ENCODE data around the gene GLIPR2. TPM values are rescaled to one million over a fixed set of nuclear protein-coding genes. Genes with fewer than 3 reads are reported as not detected.

The GLIPR2 gene
- total and polyA plus RNA-seq, 10 donors, result 25.2 to 72.1 (median 37.0) TPM

DNA sequence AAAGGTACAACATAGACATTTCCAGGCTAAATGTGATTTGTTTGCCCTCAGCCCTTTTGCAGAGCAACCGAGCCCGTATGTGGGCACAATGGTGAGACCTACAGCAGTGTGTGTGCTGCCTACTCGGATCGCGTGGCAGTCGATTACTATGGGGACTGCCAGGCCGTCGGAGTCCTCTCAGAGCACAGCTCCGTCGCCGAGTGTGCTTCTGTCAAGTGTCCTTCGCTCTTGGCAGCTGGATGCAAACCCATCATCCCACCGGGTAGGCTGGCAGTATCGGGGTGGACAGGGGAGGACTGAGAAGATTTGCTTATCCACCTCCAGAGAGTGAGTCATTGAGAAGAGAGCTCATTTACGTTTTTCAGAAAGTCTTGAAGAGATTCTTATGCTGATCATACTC, 17.8 kb upstream of the GLIPR2 start:
- 92 to 95% (median 93%) methylated on average over 15 of the region's 15 CpGs for WGBS, 5 donors
- TF ChIP-seq, protein P1, sequence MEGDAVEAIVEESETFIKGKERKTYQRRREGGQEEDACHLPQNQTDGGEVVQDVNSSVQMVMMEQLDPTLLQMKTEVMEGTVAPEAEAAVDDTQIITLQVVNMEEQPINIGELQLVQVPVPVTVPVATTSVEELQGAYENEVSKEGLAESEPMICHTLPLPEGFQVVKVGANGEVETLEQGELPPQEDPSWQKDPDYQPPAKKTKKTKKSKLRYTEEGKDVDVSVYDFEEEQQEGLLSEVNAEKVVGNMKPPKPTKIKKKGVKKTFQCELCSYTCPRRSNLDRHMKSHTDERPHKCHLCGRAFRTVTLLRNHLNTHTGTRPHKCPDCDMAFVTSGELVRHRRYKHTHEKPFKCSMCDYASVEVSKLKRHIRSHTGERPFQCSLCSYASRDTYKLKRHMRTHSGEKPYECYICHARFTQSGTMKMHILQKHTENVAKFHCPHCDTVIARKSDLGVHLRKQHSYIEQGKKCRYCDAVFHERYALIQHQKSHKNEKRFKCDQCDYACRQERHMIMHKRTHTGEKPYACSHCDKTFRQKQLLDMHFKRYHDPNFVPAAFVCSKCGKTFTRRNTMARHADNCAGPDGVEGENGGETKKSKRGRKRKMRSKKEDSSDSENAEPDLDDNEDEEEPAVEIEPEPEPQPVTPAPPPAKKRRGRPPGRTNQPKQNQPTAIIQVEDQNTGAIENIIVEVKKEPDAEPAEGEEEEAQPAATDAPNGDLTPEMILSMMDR (IDR thresholded peaks at IDR 0.05 in 8 of 11, conservative IDR thresholded peaks at IDR 0.05 in 3 of 11), result no peak
- TF ChIP-seq POLR2A (IDR thresholded peaks at IDR 0.05), result no peak
- no peak for TF ChIP-seq POLR2AphosphoS5 (IDR thresholded peaks at IDR 0.05)

DNA sequence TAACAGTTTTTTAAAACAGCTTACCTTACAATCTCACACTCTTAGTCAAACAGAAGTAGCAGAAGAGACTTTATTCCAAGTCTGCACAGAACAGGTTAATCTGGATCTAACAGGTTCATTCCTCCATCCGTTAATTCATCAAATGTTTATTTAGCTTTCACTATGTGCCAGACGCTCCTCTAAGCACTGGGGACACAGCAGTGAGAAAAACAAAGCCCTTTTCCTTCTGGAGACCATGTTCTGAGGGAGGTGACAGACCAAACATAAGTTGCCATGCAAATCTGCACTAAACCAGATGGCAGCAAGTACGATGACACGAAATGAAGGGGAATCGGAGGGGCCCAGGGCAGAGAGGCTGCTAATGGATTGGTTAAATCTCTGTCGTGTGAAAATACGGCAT, 17.1 kb upstream of the GLIPR2 start:
- TF ChIP-seq POLR2A (IDR thresholded peaks at IDR 0.05) (no peak), POLR2AphosphoS5 (IDR thresholded peaks at IDR 0.05) (no peak)
- TF ChIP-seq, protein P1 (IDR thresholded peaks at IDR 0.05 in 8 of 11, conservative IDR thresholded peaks at IDR 0.05 in 3 of 11), result no peak
- intact Hi-C loops (cut with DNase I; ENCODE audit: low total_unique reads), result no loop called here
- no peak overlapping the region for H3K27ac ChIP-seq
- whole genome bisulfite sequencing, 5 donors, result 94 to 95% (median 94%) methylated on average over 7 of the region's 7 CpGs
- no peaks in the 10 kb centered on the region for H3K9me3 ChIP-seq
- H3K4me1 ChIP-seq, result peaks cover 0 to 16% (median 0%) of the 10 kb centered on the region in 6 donors
- H3K27me3 ChIP-seq (replicated peaks in 1 of 7), result no peaks in the 10 kb centered on the region
- H3K4me3 ChIP-seq, result no peak overlapping the region
- DNase-seq, result no peak
- peaks cover 0 to 65% (median 9%) of the 10 kb centered on the region in 6 donors for H3K36me3 ChIP-seq

More for the DNA sequence above, 17.8 kb upstream of the GLIPR2 start:
- no peaks in the 10 kb centered on the region for H3K9me3 ChIP-seq
- H3K36me3 ChIP-seq, result peaks cover 0 to 67% (median 9%) of the 10 kb centered on the region in 6 donors
- H3K4me3 ChIP-seq, result no peak overlapping the region
- H3K4me1 ChIP-seq, result peaks cover 0 to 9% (median 0%) of the 10 kb centered on the region in 6 donors
- no peaks in the 10 kb centered on the region for H3K27me3 ChIP-seq (replicated peaks in 1 of 7)
- intact Hi-C loops (cut with DNase I; ENCODE audit: low total_unique reads), result no loop called here
- no peak overlapping the region for H3K27ac ChIP-seq
- no peak for DNase-seq

DNA sequence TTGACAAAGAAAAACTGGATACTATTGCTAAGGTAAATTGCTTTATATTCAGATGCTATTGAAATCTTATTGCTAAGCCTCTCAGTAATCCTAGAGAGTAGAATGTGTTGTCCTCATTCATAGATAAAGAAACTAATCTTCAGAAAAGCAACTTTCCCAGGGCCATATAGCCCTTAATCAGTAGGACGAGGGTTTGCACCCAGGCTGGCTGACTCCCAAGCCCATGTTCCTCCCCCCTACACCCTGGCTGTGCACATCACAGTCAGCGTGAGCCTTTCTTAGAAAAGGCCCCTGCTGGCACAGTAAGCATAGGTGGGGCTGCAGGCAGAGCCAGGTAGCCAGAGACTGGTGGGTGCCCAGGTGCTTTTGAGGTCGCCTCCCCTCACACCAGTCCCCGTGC, 15.8 kb upstream of the GLIPR2 start:
- Histone ChIP-seq H3K9me3 (no peaks in the 10 kb centered on the region), H3K27me3 (replicated peaks in 1 of 7) (no peaks in the 10 kb centered on the region), H3K36me3 (peaks cover 0 to 65% (median 9%) of the 10 kb centered on the region in 6 donors), H3K4me3 (no peak overlapping the region), H3K4me1 (peaks cover 0 to 18% (median 0%) of the 10 kb centered on the region in 6 donors), H3K27ac (no peak overlapping the region)
- WGBS, 5 donors, result 88 to 97% (median 93%) methylated on average over 3 to 4 of the region's 4 CpGs
- TF ChIP-seq POLR2A (IDR thresholded peaks at IDR 0.05) (no peak), POLR2AphosphoS5 (IDR thresholded peaks at IDR 0.05) (no peak)
- TF ChIP-seq, protein P1 (IDR thresholded peaks at IDR 0.05 in 8 of 11, conservative IDR thresholded peaks at IDR 0.05 in 3 of 11), result no peak
- intact Hi-C loops (cut with DNase I; ENCODE audit: low total_unique reads), result no loop called here
- no peak for DNase-seq

DNA sequence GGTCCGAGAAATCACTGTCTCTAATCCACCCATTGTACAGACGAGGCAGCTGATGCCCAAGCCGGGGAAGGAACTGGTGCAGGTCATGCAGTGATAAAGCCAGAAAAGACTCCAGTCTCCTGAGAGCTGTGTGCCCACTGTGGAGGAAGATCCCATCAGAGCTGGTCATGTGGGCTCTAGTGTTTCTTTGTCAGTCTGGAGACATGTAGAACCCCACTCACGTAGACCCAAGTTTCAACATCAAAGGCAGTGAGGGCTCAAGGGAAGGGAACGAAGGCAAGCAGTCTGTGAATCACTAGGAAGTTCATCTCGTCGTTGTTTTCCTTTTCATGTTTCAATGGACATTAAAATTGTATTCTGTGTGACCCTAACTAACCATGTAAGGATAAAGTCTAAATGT, 14.6 kb upstream of the GLIPR2 start:
- Histone ChIP-seq H3K36me3 (peaks cover 0 to 61% (median 9%) of the 10 kb centered on the region in 6 donors), H3K4me3 (no peak overlapping the region), H3K27me3 (replicated peaks in 1 of 7) (no peaks in the 10 kb centered on the region), H3K27ac (no peak overlapping the region), H3K4me1 (peaks cover 0 to 30% (median under 1%) of the 10 kb centered on the region in 6 donors), H3K9me3 (no peaks in the 10 kb centered on the region)
- WGBS, 5 donors, result 79 to 92% (median 86%) methylated on average over 7 of the region's 7 CpGs
- TF ChIP-seq POLR2A (IDR thresholded peaks at IDR 0.05) (no peak), POLR2AphosphoS5 (IDR thresholded peaks at IDR 0.05) (no peak)
- TF ChIP-seq, protein P1 (IDR thresholded peaks at IDR 0.05 in 8 of 11, conservative IDR thresholded peaks at IDR 0.05 in 3 of 11), result no peak
- intact Hi-C loops (cut with DNase I; ENCODE audit: low total_unique reads), result no loop called here
- DNase-seq, result no peak
